Brain microvascular endothelial cell (primary cell): ENCODE measurements around the gene SPRED3.
A peak's percentile ranks its signal among the peaks of the same experiment; 100 is the strongest.

ENCODE experiments used
- DNase-seq: peaks from one replicate; pipeline ENCODE4 v3.0.0-alpha.2; 2020
- H3K27ac ChIP-seq: fragments of 250-450 bp; sonication (Bioruptor Pico); 2 replicates; pipeline ENCODE4 v1.5.1; 2020; ENCODE audit warnings: mild to moderate bottlenecking, moderate library complexity
- H3K27me3 ChIP-seq: fragments of 250-450 bp; sonication (Bioruptor Pico); replicated peaks from 2 replicates; pipeline ENCODE4 v1.5.1; 2020; ENCODE audit warnings: mild to moderate bottlenecking
- H3K36me3 ChIP-seq: fragments of 250-450 bp; sonication (Bioruptor Pico); replicated peaks from 2 replicates; pipeline ENCODE4 v1.5.1; 2020; ENCODE audit warnings: mild to moderate bottlenecking
- H3K4me3 ChIP-seq: 2 replicates; pipeline ENCODE4 v1.5.1; 2011; ENCODE audit warnings: low read depth, mild to moderate bottlenecking, control low read depth, low read length, moderate library complexity
- CTCF ChIP-seq: IDR thresholded peaks from 2 replicates; pipeline ENCODE4 v1.5.1; 2011; ENCODE audit warnings: low read depth, mild to moderate bottlenecking, moderate library complexity, low read length, control low read depth, inconsistent platforms; ENCODE audit errors: missing control alignments
- in situ Hi-C: cut with HindIII; loops from 2 replicates; pipeline ENCODE4 v1.10.0; 2017; ENCODE audit warnings: low sequenced_read_pairs, low pct_ligation_motif_present

The SPRED3 gene

GRCh38 chr19:38369584-38369983 is 18.9 kb upstream of the SPRED3 start:
- no peak for TF ChIP-seq CTCF
- no peak for DNase-seq
- H3K36me3 ChIP-seq, result no peaks in the 10 kb centered on the region
- H3K27ac ChIP-seq, result no peak overlapping the region
- no peaks in the 10 kb centered on the region for H3K27me3 ChIP-seq
- in situ Hi-C loops, result no loop called here
- no peak overlapping the region for H3K4me3 ChIP-seq

- in situ Hi-C loops, result no loop called here
- no peak overlapping the region for H3K4me3 ChIP-seq
- H3K27me3 ChIP-seq, result no peaks in the 10 kb centered on the region
- DNase-seq, result no peak
- no peak overlapping the region for H3K27ac ChIP-seq
- TF ChIP-seq CTCF, result no peak
- no peaks in the 10 kb centered on the region for H3K36me3 ChIP-seq
These were observed 18.2 kb upstream of the SPRED3 start for GRCh38 chr19:38370299-38370698.

GRCh38 chr19:38371081-38371480 is 17.4 kb upstream of the SPRED3 start:
- Histone ChIP-seq H3K27ac (no peak overlapping the region), H3K27me3 (no peaks in the 10 kb centered on the region), H3K36me3 (peaks cover under 1% of the 10 kb centered on the region), H3K4me3 (no peak overlapping the region)
- in situ Hi-C loops, result no loop called here
- DNase-seq, result no peak
- no peak for TF ChIP-seq CTCF

- Histone ChIP-seq H3K27me3 (no peaks in the 10 kb centered on the region), H3K27ac (peak overlapping the region; percentile 95), H3K4me3 (peak overlapping the region; percentile 95), H3K36me3 (peaks cover 21% of the 10 kb centered on the region)
- DNase-seq, result no peak
- in situ Hi-C loops, result no loop called here
- TF ChIP-seq CTCF, result no peak
These were observed 14.6 kb upstream of the SPRED3 start for GRCh38 chr19:38373907-38374331.

- no peaks in the 10 kb centered on the region for H3K27me3 ChIP-seq
- DNase-seq, result peak; percentile 98
- H3K27ac ChIP-seq, result peak within 1 kb of the TSS; percentile 95
- peak within 1 kb of the TSS; percentile 95 for H3K4me3 ChIP-seq
- in situ Hi-C loops, result no loop called here
- TF ChIP-seq CTCF, result peak; percentile 31
- peaks cover 26% of the 10 kb centered on the region for H3K36me3 ChIP-seq
These were observed 14.0 kb upstream of the SPRED3 start, which contains the start of gene PSMD8 for GRCh38 chr19:38374332-38375097. Gene PSMD8 (plus strand): TSS chr19:38374571. CDS start chr19:38374602, 31 bp downstream.

GRCh38 chr19:38375098-38375493 is 13.4 kb upstream of the SPRED3 start:
- peak overlapping the region; percentile 95 for H3K4me3 ChIP-seq
- peak overlapping the region; percentile 95 for H3K27ac ChIP-seq
- DNase-seq, result no peak
- in situ Hi-C loops, result no loop called here
- H3K27me3 ChIP-seq, result no peaks in the 10 kb centered on the region
- no peak for TF ChIP-seq CTCF
- peaks cover 32% of the 10 kb centered on the region for H3K36me3 ChIP-seq
